ENCODE data around the gene SLC5A8. TPM values are rescaled to one million over a fixed set of nuclear protein-coding genes. Genes with fewer than 3 reads are reported as not detected.

The SLC5A8 gene, protein sequence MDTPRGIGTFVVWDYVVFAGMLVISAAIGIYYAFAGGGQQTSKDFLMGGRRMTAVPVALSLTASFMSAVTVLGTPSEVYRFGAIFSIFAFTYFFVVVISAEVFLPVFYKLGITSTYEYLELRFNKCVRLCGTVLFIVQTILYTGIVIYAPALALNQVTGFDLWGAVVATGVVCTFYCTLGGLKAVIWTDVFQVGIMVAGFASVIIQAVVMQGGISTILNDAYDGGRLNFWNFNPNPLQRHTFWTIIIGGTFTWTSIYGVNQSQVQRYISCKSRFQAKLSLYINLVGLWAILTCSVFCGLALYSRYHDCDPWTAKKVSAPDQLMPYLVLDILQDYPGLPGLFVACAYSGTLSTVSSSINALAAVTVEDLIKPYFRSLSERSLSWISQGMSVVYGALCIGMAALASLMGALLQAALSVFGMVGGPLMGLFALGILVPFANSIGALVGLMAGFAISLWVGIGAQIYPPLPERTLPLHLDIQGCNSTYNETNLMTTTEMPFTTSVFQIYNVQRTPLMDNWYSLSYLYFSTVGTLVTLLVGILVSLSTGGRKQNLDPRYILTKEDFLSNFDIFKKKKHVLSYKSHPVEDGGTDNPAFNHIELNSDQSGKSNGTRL
- under 1 TPM; 0.30 to 0.35 TPM for total RNA-seq

- Histone ChIP-seq H3K4me3 (peak within 1 kb of the TSS; percentile 16), H3K9ac (ENCODE audit: low read depth in 2 of 2, low read length in 2 of 2) (no peak within 1 kb of the TSS), H3K36me3 (no peaks in the 10 kb centered on the region), H3K27me3 (peaks cover 6% of the 10 kb centered on the region), H3K4me1 (no peaks in the 10 kb centered on the region), H3K9me3 (no peaks in the 10 kb centered on the region), H3K27ac (no peak within 1 kb of the TSS)
- TF ChIP-seq CTCF (IDR thresholded peaks at IDR 0.05), result no peak
- no peak for DNase-seq
- intact Hi-C loops (cut with DNase I), result no loop called here
These were observed at the start of gene SLC5A8 for GRCh38 chr12:101209319-101210302. TSS of gene SLC5A8 (minus strand) at chr12:101210238. CDS start at chr12:101209848, 390 bp downstream.

DNA sequence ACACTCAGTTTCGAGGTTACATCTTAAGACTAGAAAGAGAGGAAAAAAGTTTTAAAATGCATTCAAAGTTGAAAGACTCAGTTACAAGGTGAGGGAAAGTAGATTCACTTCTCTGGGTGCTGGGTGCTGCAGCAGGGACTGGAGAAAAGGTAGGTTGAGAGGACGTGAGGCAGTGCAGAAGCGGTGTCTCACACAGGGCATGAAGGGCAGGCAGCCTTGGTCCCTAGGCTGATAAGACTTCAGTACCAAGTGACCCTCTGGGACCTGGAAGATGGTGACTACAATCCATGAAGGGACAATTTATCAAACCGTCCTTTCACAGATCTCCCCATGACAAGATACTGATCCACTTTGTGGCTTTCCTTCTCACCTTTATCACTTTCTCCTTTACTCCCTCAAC, 47.3 kb upstream of the SLC5A8 start:
- TF ChIP-seq CTCF (IDR thresholded peaks at IDR 0.05), result no peak
- H3K4me1 ChIP-seq, result no peaks in the 10 kb centered on the region
- no peak overlapping the region for H3K27ac ChIP-seq
- DNase-seq, result no peak
- no peaks in the 10 kb centered on the region for H3K36me3 ChIP-seq
- no peaks in the 10 kb centered on the region for H3K27me3 ChIP-seq
- intact Hi-C loops (cut with DNase I), result no loop called here
- H3K9ac ChIP-seq (ENCODE audit: low read depth in 2 of 2, low read length in 2 of 2), result no peak overlapping the region
- no peaks in the 10 kb centered on the region for H3K9me3 ChIP-seq
- H3K4me3 ChIP-seq, result no peak overlapping the region

GRCh38 chr12:101256266-101256665, 46.2 kb upstream of the SLC5A8 start:
- no peak overlapping the region for H3K9ac ChIP-seq (ENCODE audit: low read depth in 2 of 2, low read length in 2 of 2)
- no peaks in the 10 kb centered on the region for H3K4me1 ChIP-seq
- H3K36me3 ChIP-seq, result no peaks in the 10 kb centered on the region
- no peak for TF ChIP-seq CTCF (IDR thresholded peaks at IDR 0.05)
- no peaks in the 10 kb centered on the region for H3K27me3 ChIP-seq
- no peak overlapping the region for H3K4me3 ChIP-seq
- no peak overlapping the region for H3K27ac ChIP-seq
- no peaks in the 10 kb centered on the region for H3K9me3 ChIP-seq
- intact Hi-C loops (cut with DNase I), result no loop called here
- DNase-seq, result no peak

- Histone ChIP-seq H3K9me3 (no peaks in the 10 kb centered on the region), H3K4me3 (no peak overlapping the region), H3K27me3 (no peaks in the 10 kb centered on the region), H3K9ac (ENCODE audit: low read depth in 2 of 2, low read length in 2 of 2) (no peak overlapping the region), H3K4me1 (no peaks in the 10 kb centered on the region), H3K27ac (no peak overlapping the region), H3K36me3 (no peaks in the 10 kb centered on the region)
- DNase-seq, result no peak
- intact Hi-C loops (cut with DNase I), result no loop called here
- TF ChIP-seq CTCF (IDR thresholded peaks at IDR 0.05), result no peak
These were observed 33.6 kb upstream of the SLC5A8 start for GRCh38 chr12:101243616-101244015.

DNA sequence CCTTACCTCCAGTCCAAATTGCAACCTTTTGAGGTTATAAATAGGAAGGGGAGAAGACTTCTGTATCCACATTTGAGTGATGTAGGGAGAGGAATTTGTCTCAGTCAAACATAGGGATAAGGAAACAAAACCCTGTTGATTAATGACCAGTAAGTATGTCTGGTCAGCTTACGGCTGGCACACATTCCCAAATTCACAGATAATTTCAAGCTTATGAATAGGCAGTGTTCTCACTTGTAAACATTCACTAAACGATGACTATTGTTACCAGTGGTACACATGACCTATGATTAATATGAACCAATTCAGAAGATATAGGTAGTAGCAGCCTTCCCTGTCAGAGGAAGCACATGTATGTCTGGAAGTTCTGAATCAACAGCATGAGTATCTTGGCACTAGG, 33.0 kb upstream of the SLC5A8 start:
- Histone ChIP-seq H3K27ac (no peak overlapping the region), H3K9me3 (no peaks in the 10 kb centered on the region), H3K9ac (ENCODE audit: low read depth in 2 of 2, low read length in 2 of 2) (no peak overlapping the region), H3K4me1 (no peaks in the 10 kb centered on the region), H3K4me3 (no peak overlapping the region), H3K27me3 (no peaks in the 10 kb centered on the region), H3K36me3 (no peaks in the 10 kb centered on the region)
- intact Hi-C loops (cut with DNase I), result no loop called here
- no peak for DNase-seq
- TF ChIP-seq CTCF (IDR thresholded peaks at IDR 0.05), result no peak
